Adrenal gland (tissue), 12 donors: Measurements from ENCODE around the gene MRPL45. TPM values are rescaled to one million over a fixed set of nuclear protein-coding genes. Genes with fewer than 3 reads are reported as not detected.

Experiments used
- DNase-seq, 7 donors: peaks; one replicate each; pipeline ENCODE4 v3.0.0-alpha.2; 2019 to 2020
- H3K27ac ChIP-seq, 5 donors: fragments of 200-600 bp; sonication (generic) in 4 of 5; 1 replicate in 3 of 5; 2 replicates in 2 of 5; pipeline versions ENCODE4 v1.5.1 to v1.8.0; 2016 to 2020; ENCODE audit warnings: mild to moderate bottlenecking in 1 of 5
- H3K27me3 ChIP-seq: fragments of 200-600 bp; 2 replicates; pipeline ENCODE4 v1.8.0; 2021
- H3K36me3 ChIP-seq, 2 donors: fragments of 200-600 bp; replicated peaks in 1 of 2; 1 replicate in 1 of 2; 2 replicates in 1 of 2; pipeline versions ENCODE4 v1.5.1 to v1.8.0; 2018 to 2022
- H3K4me1 ChIP-seq, 2 donors: fragments of 200-600 bp; replicated peaks in 1 of 2; 1 replicate in 1 of 2; 2 replicates in 1 of 2; pipeline versions ENCODE4 v1.5.1 to v1.8.0; 2018 to 2021
- H3K4me3 ChIP-seq, 4 donors: fragments of 200-600 bp; sonication (generic) in 3 of 4; one replicate each; pipeline ENCODE4 v1.5.1; 2016 to 2018
- H3K9me3 ChIP-seq, 3 donors: fragments of 200-600 bp; sonication (generic) in 1 of 3; replicated peaks in 1 of 3; 1 replicate in 2 of 3; 2 replicates in 1 of 3; pipeline versions ENCODE4 v1.5.1 to v1.8.0; 2016 to 2021
- CTCF ChIP-seq, 6 experiments: fragments of 450-650 bp in 4 of 6; fragments of 200-600 bp in 2 of 6; sonication (generic) in 1 of 6; IDR thresholded peaks; 1 replicate in 5 of 6; 2 replicates in 1 of 6; pipeline versions ENCODE4 v1.5.1 to v1.8.0; 2016 to 2021; ENCODE audit warnings: antibody characterized with exemption in 6 of 6, mild to moderate bottlenecking in 2 of 6, moderate library complexity in 1 of 6
- POLR2A ChIP-seq, 2 donors: fragments of 450-650 bp; IDR thresholded peaks; one replicate each; pipeline ENCODE4 v1.6.1; 2017; ENCODE audit warnings: antibody characterized with exemption in 2 of 2, mild to moderate bottlenecking in 2 of 2, moderate library complexity in 1 of 2
- WGBS, 4 donors: extraction: QIAGEN DNeasy Blood & Tissue Kit in 2 of 4; methylation state at CpG; one replicate each; pipeline versions ENCODE4 v1.1.5 to v1.1.7; 2013 to 2017; 5-methylcytosine and 5-hydroxymethylcytosine counted together
- intact Hi-C, 2 donors: fragments of 100-400 bp; cut with DNase I; formaldehyde crosslinking; loops; one replicate each; pipeline versions ENCODE4 v1.14.1 to v1.15.0; 2022 to 2023
- polyA plus RNA-seq, 3 donors: library from polyadenylated mRNA; stranded (reverse); fragments of 200-250 nt in 2 of 3; fragments of 350-450 nt in 1 of 3; fragmentation: Illumina TruSeq in 1 of 3; extraction: RNeasy Lipid Tissue Mini Kit (QIAGEN cat#74804) in 1 of 3; gene quantifications; one replicate each; pipeline ENCODE4 v1.2.3, GENCODE V29; 2013 to 2014
- total RNA-seq, 9 donors: library from RNA; depleted of rRNA in 4 of 9; stranded (reverse); fragments of >200 nt in 4 of 9; fragments of 120-200 nt in 1 of 9; fragmentation: NEBNext Ultra II Directional in 1 of 9; extraction: Animal tissue kit (Norgen Biotek cat#: 25700) in 1 of 9; gene quantifications; one replicate each; pipeline versions ENCODE4 v1.1.0 to v1.2.4, GENCODE V29; 2013 to 2023
- donor health status: healthy with polysubstance abuse.
- donor health status: Bipolar disorder and iron deficiency.
- donor health status: DM: yes; HTN: yes; CAD: no.
- donor health status: DM: no; HTN: no; CAD: no.
- donor health status: DM: no; HTN: no; CAD: no.
- donor health status: DM: yes; HTN: yes; CAD: no.

Gene MRPL45
- total and polyA plus RNA-seq, 12 donors = 12.7 to 62.8 (median 37.2) TPM

GRCh38 chr17:38317081-38317480 lies 20.1 kb downstream of the MRPL45 start:
- no peak overlapping the region for H3K4me3 ChIP-seq
- H3K27ac ChIP-seq = no peak overlapping the region
- H3K36me3 ChIP-seq = peaks cover 0 to 25% of the 10 kb centered on the region in 2 donors
- H3K4me1 ChIP-seq = no peaks in the 10 kb centered on the region
- H3K27me3 ChIP-seq = no peaks in the 10 kb centered on the region
- no peak for DNase-seq
- TF ChIP-seq CTCF (IDR thresholded peaks at IDR 0.05) (no peak), POLR2A (IDR thresholded peaks at IDR 0.05) (no peak)
- 86 to 94% (median 87%) methylated on average over 3 of the region's 3 CpGs for WGBS, 4 donors
- intact Hi-C loops = no loop called here
- no peaks in the 10 kb centered on the region for H3K9me3 ChIP-seq

- DNase-seq = peak in 1 of 7 donors; percentile 43
- Histone ChIP-seq H3K27me3 (no peaks in the 10 kb centered on the region), H3K4me1 (no peaks in the 10 kb centered on the region), H3K36me3 (peaks cover 0 to 31% of the 10 kb centered on the region in 2 donors), H3K27ac (no peak overlapping the region), H3K9me3 (no peaks in the 10 kb centered on the region), H3K4me3 (no peak overlapping the region)
- TF ChIP-seq POLR2A (IDR thresholded peaks at IDR 0.05) (no peak), CTCF (IDR thresholded peaks at IDR 0.05) (no peak)
- intact Hi-C loops = no loop called here
- WGBS, 4 donors = 88 to 92% (median 89%) methylated on average over 10 of the region's 10 CpGs
Measured at GRCh38 chr17:38320482-38320881, 23.5 kb downstream of the MRPL45 start.

- Histone ChIP-seq H3K4me3 (no peak overlapping the region), H3K36me3 (peaks cover 0 to 31% of the 10 kb centered on the region in 2 donors), H3K27me3 (no peaks in the 10 kb centered on the region), H3K27ac (no peak overlapping the region), H3K4me1 (no peaks in the 10 kb centered on the region), H3K9me3 (no peaks in the 10 kb centered on the region)
- 22 to 56% (median 23%) methylated on average over 3 to 8 of the region's 8 CpGs for WGBS, 4 donors
- TF ChIP-seq CTCF (IDR thresholded peaks at IDR 0.05) = peak in 5 of 6 experiments; percentile 13 to 79 (median 47)
- TF ChIP-seq POLR2A (IDR thresholded peaks at IDR 0.05) = no peak
- peak; percentile 52 to 76 (median 61) for DNase-seq
- intact Hi-C loops = no loop called here
Measured at GRCh38 chr17:38322156-38322779, 25.3 kb downstream of the MRPL45 start.

GRCh38 chr17:38322897-38323296 lies 25.9 kb downstream of the MRPL45 start:
- Histone ChIP-seq H3K36me3 (peaks cover 0 to 31% of the 10 kb centered on the region in 2 donors), H3K4me3 (no peak overlapping the region), H3K27ac (no peak overlapping the region), H3K9me3 (no peaks in the 10 kb centered on the region), H3K4me1 (no peaks in the 10 kb centered on the region), H3K27me3 (no peaks in the 10 kb centered on the region)
- no peak for TF ChIP-seq POLR2A (IDR thresholded peaks at IDR 0.05)
- no peak for TF ChIP-seq CTCF (IDR thresholded peaks at IDR 0.05)
- DNase-seq = no peak
- intact Hi-C loops = no loop called here
- WGBS, 4 donors = 97 to 100% (median 100%) methylated on average over 1 of the region's 1 CpG
